ENCODE measurements around the gene GPC2. TPM values are rescaled to one million over a fixed set of nuclear protein-coding genes. Genes with fewer than 3 reads are reported as not detected.

The GPC2 gene
- total RNA-seq, 1 experiment from 2014 or later = 17.9 TPM

GRCh38 chr7:100210805-100211204 is 33.6 kb upstream of the GPC2 start:
- no peak overlapping the region for H3K9ac ChIP-seq (ENCODE audit: low read length)
- no peaks in the 10 kb centered on the region for H3K9me2 ChIP-seq (ENCODE audit: insufficient read depth)
- H3K27me3 ChIP-seq (ENCODE audit: insufficient read depth, low read length) = no peaks in the 10 kb centered on the region
- H2AFZ ChIP-seq (ENCODE audit: low read depth, low read length, poor library complexity, severe bottlenecking) = no peak overlapping the region
- POLR2A ChIA-PET = no interaction called here
- no peaks in the 10 kb centered on the region for H3K36me3 ChIP-seq (ENCODE audit: control insufficient read depth in 1 of 2, insufficient read depth in 2 of 2, low read length in 2 of 2)
- intact Hi-C loops (cut with micrococcal nuclease) = no loop called here
- no peaks in the 10 kb centered on the region for H3K79me2 ChIP-seq (ENCODE audit: insufficient read depth, low read length)
- DNase-seq (ENCODE audit: low read depth, low spot score) (no peak), ATAC-seq (no peak)
- RAD21 ChIA-PET (ENCODE audit: low non-redundant PET in 1 of 2, low total read pairs in 2 of 2, uncharacterized antibody in 2 of 2, unreplicated experiment in 2 of 2) = no interaction called here
- no peaks in the 10 kb centered on the region for H3K9me3 ChIP-seq (ENCODE audit: control insufficient read depth in 1 of 2, insufficient read depth in 1 of 2, low read depth in 1 of 2, low read length in 2 of 2)
- no peak overlapping the region for H3K4me2 ChIP-seq (ENCODE audit: low read length)
- H3K4me1 ChIP-seq (ENCODE audit: control insufficient read depth in 1 of 2, insufficient read depth in 2 of 2, low read length in 2 of 2) = peaks cover 0 to 5% of the 10 kb centered on the region in 2 experiments; a peak in 1 of 4 replicates
- H3K27ac ChIP-seq (ENCODE audit: low read depth, low read length) = no peak overlapping the region
- no TSS peak for BruUV-seq (replicated peaks)
- CTCF ChIA-PET = no interaction called here
- no peak overlapping the region for H3K4me3 ChIP-seq (replicated peaks in 1 of 2; ENCODE audit: low read depth in 1 of 2, low read length in 2 of 2)
- no peaks in the 10 kb centered on the region for H4K20me1 ChIP-seq (ENCODE audit: insufficient read depth)
- TF ChIP-seq YY1 (IDR thresholded peaks at IDR 0.05; ENCODE audit: extremely low read depth, insufficient replicate concordance, low read depth, low read length) = no peak
- TF ChIP-seq POLR2AphosphoS5 (IDR thresholded peaks at IDR 0.05; ENCODE audit: low read depth, low read length) = no peak
- TF ChIP-seq ATF3 (IDR thresholded peaks at IDR 0.05) = no peak
- TF ChIP-seq ZNF274 (IDR thresholded peaks at IDR 0.05; ENCODE audit: low read depth, low read length) = no peak
- no peak for TF ChIP-seq EZH2 (IDR thresholded peaks at IDR 0.05)
- no peak for TF ChIP-seq CEBPB (IDR thresholded peaks at IDR 0.05; ENCODE audit: low read depth)
- no peak for TF ChIP-seq REST (IDR thresholded peaks at IDR 0.05; ENCODE audit: low read depth)
- TF ChIP-seq CTCF (IDR thresholded peaks at IDR 0.05 in 2 of 3, conservative IDR thresholded peaks at IDR 0.05 in 1 of 3; ENCODE audit: borderline replicate concordance in 1 of 3, insufficient read depth in 1 of 3, low read depth in 2 of 3, low read length in 2 of 3) = no peak
- no peak for TF ChIP-seq JUND (IDR thresholded peaks at IDR 0.05)
- no peak for TF ChIP-seq SRF (IDR thresholded peaks at IDR 0.05; ENCODE audit: low read depth)
- no peak for TF ChIP-seq POLR2A (IDR thresholded peaks at IDR 0.05; ENCODE audit: borderline replicate concordance, extremely low read depth, insufficient read depth, insufficient read length)
- TF ChIP-seq EZH2phosphoT487 (IDR thresholded peaks at IDR 0.05; ENCODE audit: borderline replicate concordance) = no peak
- no peak for TF ChIP-seq ZFX (IDR thresholded peaks at IDR 0.05)

Measured in HCT116 (cell line).